ENCODE measurements around the gene CLNS1A. TPM values are rescaled to one million over a fixed set of nuclear protein-coding genes. Genes with fewer than 3 reads are reported as not detected.

CLNS1A gene
- total RNA-seq, 1 experiment from 2014 or later = 190 TPM

DNA sequence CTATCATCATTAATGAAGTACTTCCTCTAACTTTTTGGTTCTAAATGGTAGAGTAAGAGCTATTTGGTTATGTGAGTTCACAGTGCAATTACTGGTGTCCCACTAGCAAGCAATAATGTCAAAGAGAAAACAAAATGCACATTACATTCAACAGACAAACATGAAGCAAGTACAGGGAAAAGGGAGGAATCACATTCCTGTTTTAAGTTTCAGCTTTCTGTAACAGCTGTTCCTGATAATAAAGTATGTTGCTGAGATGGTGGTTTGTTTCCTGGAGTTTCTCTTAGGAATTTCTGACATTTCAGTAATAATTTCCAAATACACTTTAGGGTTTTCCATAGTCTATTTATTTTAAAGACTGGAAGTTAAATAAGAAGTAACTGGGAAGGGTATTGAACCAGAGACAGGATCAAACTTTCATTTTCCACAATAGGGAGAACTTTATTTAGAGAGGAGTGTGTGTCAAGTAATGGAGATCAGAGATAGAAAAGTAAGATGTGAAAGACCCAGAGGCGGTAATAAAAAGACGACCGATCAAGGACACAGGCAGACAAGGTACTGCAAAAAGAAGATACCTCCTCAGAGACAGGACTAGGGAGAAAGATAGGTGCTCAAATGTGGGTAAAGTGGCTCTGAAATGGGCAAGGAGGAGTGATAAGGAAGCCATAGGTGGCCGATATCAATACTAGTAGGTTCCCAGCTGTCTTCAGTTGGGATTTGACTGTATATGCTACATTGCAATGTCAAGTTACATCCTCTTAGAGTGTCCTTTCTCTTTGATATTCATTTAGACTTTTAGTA lies 20.8 kb upstream of the CLNS1A start:
- Histone ChIP-seq H3K36me3 (ENCODE audit: low read depth) (no peaks in the 10 kb centered on the region), H3K79me2 (ENCODE audit: low read depth) (no peaks in the 10 kb centered on the region), H3K9me3 (ENCODE audit: insufficient read depth, low read depth) (no peaks in the 10 kb centered on the region), H3K4me3 (no peak overlapping the region), H3K9me2 (ENCODE audit: insufficient read depth) (no peaks in the 10 kb centered on the region), H2AFZ (no peak overlapping the region), H4K20me1 (ENCODE audit: insufficient read depth) (no peaks in the 10 kb centered on the region), H3K4me2 (no peak overlapping the region), H3K27ac (no peak overlapping the region), H3K4me1 (replicated peaks; ENCODE audit: insufficient read depth) (no peaks in the 10 kb centered on the region), H3K27me3 (ENCODE audit: insufficient read depth, low read depth) (no peaks in the 10 kb centered on the region), H3F3A (ENCODE audit: insufficient read depth, low read depth) (peaks cover 10% of the 10 kb centered on the region; the same call in 1 of the 2 replicates)
- ChIA-PET CTCF (interaction anchor here (0.6 kb wide), 1 partner anchor 915 kb away, joined by 4 read pairs; no protein-coding TSS in a partner anchor), POLR2A (ENCODE audit: unreplicated experiment) (no interaction called here)
- intact Hi-C loops (cut with micrococcal nuclease; ENCODE audit: unreplicated experiment) = no loop called here
- no TSS peak for BruUV-seq (replicated peaks)
- TF ChIP-seq EZH2 (IDR thresholded peaks at IDR 0.05; ENCODE audit: low read depth) = no peak
- TF ChIP-seq, protein P1, sequence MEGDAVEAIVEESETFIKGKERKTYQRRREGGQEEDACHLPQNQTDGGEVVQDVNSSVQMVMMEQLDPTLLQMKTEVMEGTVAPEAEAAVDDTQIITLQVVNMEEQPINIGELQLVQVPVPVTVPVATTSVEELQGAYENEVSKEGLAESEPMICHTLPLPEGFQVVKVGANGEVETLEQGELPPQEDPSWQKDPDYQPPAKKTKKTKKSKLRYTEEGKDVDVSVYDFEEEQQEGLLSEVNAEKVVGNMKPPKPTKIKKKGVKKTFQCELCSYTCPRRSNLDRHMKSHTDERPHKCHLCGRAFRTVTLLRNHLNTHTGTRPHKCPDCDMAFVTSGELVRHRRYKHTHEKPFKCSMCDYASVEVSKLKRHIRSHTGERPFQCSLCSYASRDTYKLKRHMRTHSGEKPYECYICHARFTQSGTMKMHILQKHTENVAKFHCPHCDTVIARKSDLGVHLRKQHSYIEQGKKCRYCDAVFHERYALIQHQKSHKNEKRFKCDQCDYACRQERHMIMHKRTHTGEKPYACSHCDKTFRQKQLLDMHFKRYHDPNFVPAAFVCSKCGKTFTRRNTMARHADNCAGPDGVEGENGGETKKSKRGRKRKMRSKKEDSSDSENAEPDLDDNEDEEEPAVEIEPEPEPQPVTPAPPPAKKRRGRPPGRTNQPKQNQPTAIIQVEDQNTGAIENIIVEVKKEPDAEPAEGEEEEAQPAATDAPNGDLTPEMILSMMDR (conservative IDR thresholded peaks at IDR 0.05) = no peak
- DNase-seq = no peak

DNA sequence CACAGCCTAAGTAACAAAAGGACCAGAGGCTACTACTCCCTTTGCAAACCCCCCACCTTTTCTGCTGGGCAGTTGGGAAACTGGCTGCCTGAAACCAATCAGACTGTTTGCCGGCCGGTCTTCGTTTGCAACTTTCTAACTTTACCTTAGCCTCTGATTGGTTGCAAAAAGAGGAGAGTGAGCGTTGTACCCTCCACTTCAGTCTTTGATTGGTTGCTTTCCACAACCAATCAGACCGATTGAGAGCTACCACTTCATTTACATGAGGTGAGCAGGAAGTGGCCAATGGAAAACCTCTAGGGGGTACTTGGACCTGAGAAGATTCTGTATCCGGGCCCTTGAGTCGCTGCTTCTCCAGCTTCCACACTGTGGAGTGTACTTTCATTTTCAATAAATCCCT lies 18.8 kb upstream of the CLNS1A start:
- Histone ChIP-seq H3K4me2 (no peak overlapping the region), H3K9me2 (ENCODE audit: insufficient read depth) (no peaks in the 10 kb centered on the region), H3K79me2 (ENCODE audit: low read depth) (no peaks in the 10 kb centered on the region), H3K27ac (no peak overlapping the region), H4K20me1 (ENCODE audit: insufficient read depth) (no peaks in the 10 kb centered on the region), H3K9me3 (ENCODE audit: insufficient read depth, low read depth) (no peaks in the 10 kb centered on the region), H3K27me3 (ENCODE audit: insufficient read depth, low read depth) (no peaks in the 10 kb centered on the region), H3K4me1 (replicated peaks; ENCODE audit: insufficient read depth) (no peaks in the 10 kb centered on the region), H3K4me3 (no peak overlapping the region), H3F3A (ENCODE audit: insufficient read depth, low read depth) (peaks cover 10% of the 10 kb centered on the region; the same call in 1 of the 2 replicates), H2AFZ (no peak overlapping the region), H3K36me3 (ENCODE audit: low read depth) (no peaks in the 10 kb centered on the region)
- CTCF ChIA-PET = no interaction called here
- DNase-seq = no peak
- no peak for TF ChIP-seq EZH2 (IDR thresholded peaks at IDR 0.05; ENCODE audit: low read depth)
- TF ChIP-seq, protein P1 (conservative IDR thresholded peaks at IDR 0.05) = no peak
- intact Hi-C loops (cut with micrococcal nuclease; ENCODE audit: unreplicated experiment) = no loop called here
- BruUV-seq (replicated peaks) = no TSS peak
- POLR2A ChIA-PET (ENCODE audit: unreplicated experiment) = no interaction called here

DNA sequence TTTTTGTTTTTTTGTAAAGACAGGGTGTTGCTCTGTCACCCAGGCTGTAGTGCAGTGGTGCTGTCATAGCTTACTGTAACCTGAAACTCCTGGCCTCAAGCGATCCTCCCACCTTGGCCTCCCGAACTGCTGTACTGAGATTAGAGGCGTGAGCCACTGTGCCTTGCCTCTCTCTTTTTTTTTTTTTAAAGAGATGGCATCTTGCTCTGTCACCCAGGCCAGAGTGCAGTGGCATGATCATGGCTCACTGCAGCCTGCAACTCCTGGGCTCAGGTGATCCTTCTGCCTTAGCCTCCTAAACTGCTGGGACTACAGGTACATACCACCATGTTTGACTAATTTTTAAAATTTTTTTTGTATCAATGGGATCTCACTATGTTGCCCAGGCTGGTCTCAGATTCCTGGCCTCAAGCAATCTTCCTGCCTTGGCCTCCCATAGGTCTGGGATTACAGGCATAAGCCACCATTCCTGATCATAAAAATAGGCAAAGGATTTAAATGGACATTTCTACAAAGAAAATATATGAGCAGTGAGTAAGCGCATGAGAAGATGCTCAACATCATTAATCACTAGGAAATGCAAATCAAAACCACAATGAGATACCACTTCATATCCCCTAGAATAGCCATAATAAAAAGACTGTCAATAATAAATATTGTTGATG lies 17.3 kb upstream of the CLNS1A start:
- H3K4me1 ChIP-seq (replicated peaks; ENCODE audit: insufficient read depth) = no peaks in the 10 kb centered on the region
- peak; percentile 12 to 60 for DNase-seq
- H2AFZ ChIP-seq = no peak overlapping the region
- ChIA-PET POLR2A (ENCODE audit: unreplicated experiment) (interaction anchor here (0.6 kb wide), 2 partner anchors 885 to 1477 kb away, joined by 3 to 5 read pairs; no protein-coding TSS in a partner anchor), CTCF (interaction anchor here (0.7 kb wide), 1 partner anchor 186 kb away, joined by 3 read pairs; no protein-coding TSS in a partner anchor)
- no peak overlapping the region for H3K4me3 ChIP-seq
- intact Hi-C loops (cut with micrococcal nuclease; ENCODE audit: unreplicated experiment) = no loop called here
- H3F3A ChIP-seq (ENCODE audit: insufficient read depth, low read depth) = peaks cover 5% of the 10 kb centered on the region; the same call in 1 of the 2 replicates
- BruUV-seq (replicated peaks) = no TSS peak
- H3K27me3 ChIP-seq (ENCODE audit: insufficient read depth, low read depth) = no peaks in the 10 kb centered on the region
- no peaks in the 10 kb centered on the region for H3K9me3 ChIP-seq (ENCODE audit: insufficient read depth, low read depth)
- no peak overlapping the region for H3K27ac ChIP-seq
- no peaks in the 10 kb centered on the region for H3K9me2 ChIP-seq (ENCODE audit: insufficient read depth)
- H3K36me3 ChIP-seq (ENCODE audit: low read depth) = no peaks in the 10 kb centered on the region
- TF ChIP-seq, protein P1 (conservative IDR thresholded peaks at IDR 0.05) = no peak
- TF ChIP-seq EZH2 (IDR thresholded peaks at IDR 0.05; ENCODE audit: low read depth) = no peak
- H3K79me2 ChIP-seq (ENCODE audit: low read depth) = no peaks in the 10 kb centered on the region
- no peak overlapping the region for H3K4me2 ChIP-seq
- no peaks in the 10 kb centered on the region for H4K20me1 ChIP-seq (ENCODE audit: insufficient read depth)
